IMR-90 (cell line): ENCODE results near the gene DSCAM.

Source experiments
- CEBPB ChIP-seq: IDR thresholded peaks from 2 replicates; pipeline ENCODE4 v1.6.1; 2012; ENCODE audit warnings: low read depth, low read length, improper control_type of control experiment
- CTCF ChIP-seq: conservative IDR thresholded peaks from 2 replicates; pipeline ENCODE4 v1.5.1; 2012; ENCODE audit warnings: mild to moderate bottlenecking, low read depth, low read length, improper control_type of control experiment
- MAZ ChIP-seq: IDR thresholded peaks from 2 replicates; pipeline ENCODE4 v1.6.1; 2012; ENCODE audit warnings: low read depth, mild to moderate bottlenecking, low read length, improper control_type of control experiment, moderate library complexity, borderline replicate concordance
- NFE2L2 ChIP-seq: fragments of 150-350 bp; IDR thresholded peaks from 2 replicates; pipeline ENCODE4 v1.6.1; 2016; ENCODE audit warnings: low read depth, mild to moderate bottlenecking, low read length
- POLR2A ChIP-seq: IDR thresholded peaks from 2 replicates; pipeline ENCODE4 v1.6.1; 2012; ENCODE audit warnings: mild to moderate bottlenecking, low read depth, low read length
- RCOR1 ChIP-seq: IDR thresholded peaks from 2 replicates; pipeline ENCODE4 v1.6.1; 2012; ENCODE audit warnings: mild to moderate bottlenecking, low read length, improper control_type of control experiment; ENCODE audit not compliant: insufficient replicate concordance
- SMC3 ChIP-seq: fragments of 150-350 bp; IDR thresholded peaks from 2 replicates; pipeline ENCODE4 v1.6.1; 2016; ENCODE audit warnings: low read depth, mild to moderate bottlenecking, antibody characterized with exemption, low read length, moderate library complexity

- TF ChIP-seq CTCF (peak; percentile 18; the same call in 1 of the 2 replicates), NFE2L2 (no peak), POLR2A (no peak), CEBPB (no peak), MAZ (no peak), RCOR1 (no peak), SMC3 (peak; percentile 34; the same call in 1 of the 2 replicates)
These were observed 380.0 kb downstream of the DSCAM start for GRCh38 chr21:40466893-40467483.
